ENCODE results near the gene RNF207.

Gene RNF207

GRCh38 chr1:6260433-6260934 is 54.6 kb downstream of the RNF207 start:
- H3K4me3 ChIP-seq (ENCODE audit: low read length): peak overlapping the region; percentile 57
- no peak for DNase-seq (ENCODE audit: low read depth, low spot score)

DNA sequence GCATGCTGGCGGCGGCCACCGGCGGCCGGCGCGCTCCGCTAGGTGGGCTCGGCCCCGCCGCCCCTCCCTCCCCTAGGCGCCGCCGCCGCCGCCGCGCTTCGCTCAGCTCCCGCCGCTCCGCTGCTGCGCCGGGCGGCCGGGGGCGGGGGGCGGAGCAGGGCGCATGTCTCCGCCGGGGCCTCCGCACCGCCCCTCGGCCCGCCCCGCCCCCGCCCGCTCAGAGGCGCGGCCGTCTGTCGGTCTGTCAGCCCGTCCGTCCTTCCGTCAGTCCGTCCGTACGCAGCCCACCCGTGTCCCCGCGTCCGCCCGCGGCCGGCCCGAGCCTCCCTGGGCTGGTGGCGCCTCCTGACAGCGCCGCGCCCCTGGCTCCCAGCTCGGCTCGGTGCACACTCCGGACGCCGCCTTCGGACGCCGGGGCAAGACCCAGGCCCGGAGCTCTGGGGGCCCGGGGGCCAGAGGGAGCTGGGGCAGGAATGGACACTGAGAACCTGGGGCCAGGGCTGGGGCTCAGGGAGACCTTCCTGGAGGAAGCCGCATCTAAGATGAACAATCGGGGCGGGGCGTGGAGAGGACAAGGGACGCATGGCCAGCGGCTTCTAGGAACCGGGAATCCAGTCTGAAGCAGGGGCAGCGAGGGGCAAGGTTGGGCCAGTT is 55.2 kb downstream of the RNF207 start, which contains the start of gene GPR153:
TSS of gene GPR153 (minus strand) at position 138 of the 654 bp plus-strand sequence. CDS start 6,193 bp downstream, outside the sequence.
- H3K4me3 ChIP-seq (ENCODE audit: low read length): peak within 1 kb of the TSS; percentile 57
- no peak for DNase-seq (ENCODE audit: low read depth, low spot score)

- no peak for DNase-seq (ENCODE audit: low read depth, low spot score)
- no peak overlapping the region for H3K4me3 ChIP-seq (ENCODE audit: low read length)
Observed at GRCh38 chr1:6261615-6261995, 55.7 kb downstream of the RNF207 start.

GRCh38 chr1:6262555-6263420 is 56.9 kb downstream of the RNF207 start:
- DNase-seq (ENCODE audit: low read depth, low spot score): no peak
- H3K4me3 ChIP-seq (ENCODE audit: low read length): no peak overlapping the region

GRCh38 chr1:6263716-6264115 is 57.8 kb downstream of the RNF207 start:
- H3K4me3 ChIP-seq (ENCODE audit: low read length): no peak overlapping the region
- DNase-seq (ENCODE audit: low read depth, low spot score): no peak

DNA sequence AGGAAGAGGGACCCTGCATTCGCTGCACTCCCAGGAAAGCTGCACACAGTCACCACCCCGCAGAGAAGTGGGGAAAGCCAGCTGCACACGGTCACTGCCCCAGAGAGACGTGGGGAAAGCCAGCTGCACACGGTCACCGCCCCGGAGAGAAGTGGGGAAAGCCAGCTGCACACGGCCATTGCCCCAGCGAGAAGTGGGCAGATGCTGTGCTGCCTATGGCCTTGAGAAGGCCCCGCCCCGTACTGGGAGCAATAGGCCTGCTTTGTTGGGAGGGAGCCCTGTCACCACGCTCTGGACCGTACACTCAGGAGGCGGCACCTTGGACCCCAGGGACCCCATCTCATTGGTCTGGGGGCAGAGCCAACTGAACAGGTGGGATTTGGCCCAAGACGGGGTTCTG is 59.2 kb downstream of the RNF207 start:
- DNase-seq (ENCODE audit: low read depth, low spot score): no peak

DNA sequence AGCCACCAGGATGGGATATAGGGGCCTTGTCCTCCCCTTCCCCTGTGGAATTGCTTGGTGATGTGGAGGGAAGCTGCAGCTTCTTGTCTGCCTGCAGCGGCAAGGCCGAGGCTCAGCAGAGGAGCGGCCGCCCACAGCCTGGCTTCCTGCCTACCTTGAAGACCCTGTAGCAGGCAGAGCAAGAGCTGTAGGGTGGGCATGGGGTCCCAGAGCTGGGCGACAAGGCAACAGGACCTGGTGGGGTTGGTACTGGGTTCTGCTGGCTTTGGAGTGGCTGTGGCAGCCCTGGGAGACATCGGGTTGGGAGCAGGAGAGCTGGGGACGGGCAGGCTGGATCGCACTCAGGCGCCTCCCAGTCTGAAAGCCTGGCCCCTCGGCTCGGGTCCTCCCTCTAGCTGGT is 60.7 kb downstream of the RNF207 start:
- no peak overlapping the region for H3K4me3 ChIP-seq (ENCODE audit: low read length)
- no peak for DNase-seq (ENCODE audit: low read depth, low spot score)

More for the DNA sequence above, 59.2 kb downstream of the RNF207 start:
- no peak overlapping the region for H3K4me3 ChIP-seq (ENCODE audit: low read length)

DNA sequence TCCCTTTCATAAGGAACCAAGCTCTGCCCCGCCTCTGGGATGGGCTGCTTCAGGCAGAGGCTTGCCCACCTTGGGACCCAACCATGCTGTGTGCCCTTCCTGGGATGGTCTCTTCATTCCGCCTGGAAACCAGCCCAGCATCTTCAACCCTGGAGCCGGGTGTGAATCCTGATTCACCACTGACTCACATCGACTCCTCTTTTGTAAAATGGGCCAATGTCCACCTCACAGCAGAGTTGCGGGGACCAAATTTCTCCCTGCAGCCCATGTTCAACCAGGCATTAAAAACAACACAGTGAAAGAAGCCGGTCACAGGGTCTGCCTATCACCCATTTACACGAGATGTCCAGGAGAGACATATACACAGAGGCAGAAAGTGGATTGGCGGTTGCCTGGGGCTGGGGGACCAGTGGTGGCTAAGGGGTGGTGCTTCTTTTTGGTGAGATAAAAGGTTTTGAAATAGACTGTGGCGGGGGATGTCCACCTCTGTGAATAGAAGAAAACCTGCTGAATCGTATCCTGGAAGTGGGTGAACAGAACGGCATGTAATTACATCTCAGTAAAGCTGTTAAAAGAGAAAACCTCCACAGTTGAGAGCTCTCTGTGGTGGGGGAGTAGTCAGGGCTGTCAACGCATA is 61.9 kb downstream of the RNF207 start:
- H3K4me3 ChIP-seq (ENCODE audit: low read length): no peak overlapping the region
- no peak for DNase-seq (ENCODE audit: low read depth, low spot score)

GRCh38 chr1:6268415-6268814 is 62.5 kb downstream of the RNF207 start:
- DNase-seq (ENCODE audit: low read depth, low spot score): no peak
- H3K4me3 ChIP-seq (ENCODE audit: low read length): no peak overlapping the region

DNA sequence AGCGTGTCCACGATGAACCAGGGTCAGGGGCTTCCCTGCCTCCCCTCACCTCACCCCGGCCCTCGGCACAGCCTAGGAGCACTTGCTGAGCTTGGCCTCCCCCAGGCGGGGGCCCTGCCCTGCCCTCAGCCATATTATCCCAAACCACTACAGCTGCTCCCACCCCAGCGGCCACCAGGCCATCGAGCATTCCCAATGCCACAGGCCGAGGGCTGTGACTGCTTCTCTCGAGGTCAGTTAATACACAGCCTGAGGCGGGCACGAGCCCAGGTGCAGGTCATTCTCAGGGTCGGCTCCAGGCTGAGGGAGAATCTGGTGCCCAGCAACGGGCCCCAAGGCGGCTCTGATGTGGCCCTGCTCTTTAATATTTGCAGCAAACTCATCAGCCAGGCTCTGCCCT is 63.4 kb downstream of the RNF207 start:
- no peak overlapping the region for H3K4me3 ChIP-seq (ENCODE audit: low read length)
- DNase-seq (ENCODE audit: low read depth, low spot score): no peak

DNA sequence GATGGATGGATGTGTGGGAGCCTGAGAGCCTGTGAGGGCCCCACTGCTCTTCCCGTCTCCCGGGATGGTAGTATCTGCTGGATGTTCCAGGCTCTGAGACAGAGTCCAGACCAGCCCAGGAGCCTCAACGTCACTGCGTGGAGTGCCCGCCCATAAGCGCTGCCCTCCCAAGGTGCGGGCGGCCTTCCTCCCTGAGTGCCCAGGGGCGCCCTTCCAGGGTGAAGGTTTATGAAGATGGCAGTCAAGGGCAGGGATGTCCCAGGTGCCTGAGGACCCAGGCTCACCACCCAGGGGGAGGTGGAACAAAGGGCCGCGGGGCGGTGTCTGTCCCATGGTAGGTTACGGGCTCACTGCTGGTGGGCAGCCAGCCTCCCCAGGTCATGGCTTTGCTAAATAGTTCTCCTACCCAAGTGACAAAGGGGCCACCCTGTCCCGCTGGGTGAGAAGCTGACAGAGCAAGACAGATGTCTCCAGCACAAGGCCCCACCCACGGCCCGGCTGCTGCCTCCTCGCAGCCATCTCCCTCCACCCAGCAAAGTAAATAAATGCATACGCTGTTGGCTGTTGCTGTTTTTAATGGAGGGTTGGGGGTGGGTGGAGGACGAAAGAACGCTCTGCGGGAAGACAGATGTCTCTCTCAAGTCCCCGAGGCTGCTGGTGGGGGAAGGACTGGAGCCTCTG is 63.9 kb downstream of the RNF207 start:
- DNase-seq (ENCODE audit: low read depth, low spot score): no peak

GRCh38 chr1:6270401-6270800 is 64.5 kb downstream of the RNF207 start:
- no peak overlapping the region for H3K4me3 ChIP-seq (ENCODE audit: low read length)
- no peak for DNase-seq (ENCODE audit: low read depth, low spot score)

More for the DNA sequence above, 63.9 kb downstream of the RNF207 start:
- no peak overlapping the region for H3K4me3 ChIP-seq (ENCODE audit: low read length)
